ENCODE measurements around the gene CADM4. TPM values are rescaled to one million over a fixed set of nuclear protein-coding genes. Genes with fewer than 3 reads are reported as not detected.

Gene CADM4
- total and polyA plus RNA-seq, 9 of the 15 experiments (the other 6 are each of a cell fraction or from before 2014, with no cell fraction given): 0.03 to 4.6 (median 1.3) TPM

GRCh38 chr19:43595999-43596841 is 43.4 kb downstream of the CADM4 start, which contains the start of the genes IRGQ and ZNF576 (continued):
- TF ChIP-seq SRF (CRISPR knock-in tag; IDR thresholded peaks at IDR 0.05) (peak; percentile 33 to 77; a peak in 1 of 4 replicates), NR2F6 (CRISPR knock-in tag; IDR thresholded peaks at IDR 0.05) (peak; percentile 87; the same call in 1 of the 2 replicates), PRDM10 (IDR thresholded peaks at IDR 0.05; ENCODE audit: partially characterized antibody) (peak; percentile 32), TFE3 (CRISPR knock-in tag; IDR thresholded peaks at IDR 0.05) (0 out of 2 replicates have a peak, but pooled peaks have one; percentile 1), C11orf30 (IDR thresholded peaks at IDR 0.05; ENCODE audit: low read depth) (peak; percentile 99), TARDBP (IDR thresholded peaks at IDR 0.05) (peak; percentile 90), HMG20A (CRISPR knock-in tag; conservative IDR thresholded peaks at IDR 0.05) (peak; percentile 50; the same call in 1 of the 2 replicates), MXD1 (CRISPR knock-in tag; IDR thresholded peaks at IDR 0.05; ENCODE audit: borderline replicate concordance, poor library complexity, severe bottlenecking) (no peak), ARHGAP35 (IDR thresholded peaks at IDR 0.05; ENCODE audit: partially characterized antibody) (no peak), CCAR2 (IDR thresholded peaks at IDR 0.05; ENCODE audit: low read depth, low read length) (no peak), BHLHE40 (IDR thresholded peaks at IDR 0.05; ENCODE audit: low read length) (peak; percentile 10), KDM5B (IDR thresholded peaks at IDR 0.05; ENCODE audit: insufficient replicate concordance, low read depth, low read length) (peak; percentile 58), CSDE1 (IDR thresholded peaks at IDR 0.05) (peak in 1 of 2 experiments; percentile 33; a peak in 1 of 4 replicates), CTCF (IDR thresholded peaks at IDR 0.05 in 2 of 3, conservative IDR thresholded peaks at IDR 0.05 in 1 of 3; ENCODE audit: insufficient read depth in 2 of 3, low read depth in 1 of 3, low read length in 3 of 3) (peak in 2 of 3 experiments; percentile 12 to 30; a peak in 3 of 6 replicates), CREB1 (IDR thresholded peaks at IDR 0.05) (peak; percentile 98), CREB1 (CRISPR knock-in tag; IDR thresholded peaks at IDR 0.05) (peak; percentile 99), BRCA1 (IDR thresholded peaks at IDR 0.05) (no peak), BRCA1 (CRISPR knock-in tag; IDR thresholded peaks at IDR 0.05) (no peak), ZNF23 (CRISPR knock-in tag; IDR thresholded peaks at IDR 0.05) (no peak), NR2C2 (CRISPR knock-in tag; IDR thresholded peaks at IDR 0.05) (peak; percentile 85), NR2C2 (tag; IDR thresholded peaks at IDR 0.05) (peak; percentile 98)
